ENCODE results near the gene ACSL3.

ACSL3 gene

GRCh38 chr2:222955008-222955407 lies 94.2 kb downstream of the ACSL3 start:
- Histone ChIP-seq H3K27ac (ENCODE audit: low read depth, low read length) (no peak overlapping the region), H4K20me1 (ENCODE audit: control insufficient read depth, insufficient read depth, low read depth, low read length) (no peaks in the 10 kb centered on the region)

GRCh38 chr2:222959358-222959757 lies 98.5 kb downstream of the ACSL3 start:
- no peaks in the 10 kb centered on the region for H4K20me1 ChIP-seq (ENCODE audit: control insufficient read depth, insufficient read depth, low read depth, low read length)
- H3K9me2 ChIP-seq (replicated peaks; ENCODE audit: control insufficient read depth, low read length), result no peaks in the 10 kb centered on the region
- H3K4me2 ChIP-seq (ENCODE audit: low read length), result no peak overlapping the region
- H3K36me3 ChIP-seq (ENCODE audit: control insufficient read depth, low read length), result no peaks in the 10 kb centered on the region
- H3K4me3 ChIP-seq (ENCODE audit: low read length), result no peak overlapping the region
- no peak overlapping the region for H3K27ac ChIP-seq (ENCODE audit: low read depth, low read length)
- H3F3A ChIP-seq (ENCODE audit: control insufficient read depth, insufficient read depth), result no peaks in the 10 kb centered on the region
- TF ChIP-seq EZH2phosphoT487 (IDR thresholded peaks at IDR 0.05; ENCODE audit: borderline replicate concordance, low read length) (no peak), CTCF (IDR thresholded peaks at IDR 0.05; ENCODE audit: low read depth, low read length, poor library complexity, severe bottlenecking) (no peak)
- H3K79me2 ChIP-seq (ENCODE audit: control insufficient read depth, low read length), result no peaks in the 10 kb centered on the region
- peaks cover 2% of the 10 kb centered on the region; the same call in 1 of the 2 replicates for H3K27me3 ChIP-seq (ENCODE audit: control insufficient read depth, low read length)
- no peaks in the 10 kb centered on the region for H3K9me3 ChIP-seq (ENCODE audit: control insufficient read depth, insufficient read depth, low read length)
- H3K4me1 ChIP-seq (ENCODE audit: control insufficient read depth, low read length), result no peaks in the 10 kb centered on the region

More at GRCh38 chr2:222955008-222955407, 94.2 kb downstream of the ACSL3 start:
- Histone ChIP-seq H3K36me3 (ENCODE audit: control insufficient read depth, low read length) (no peaks in the 10 kb centered on the region), H3K4me3 (ENCODE audit: low read length) (no peak overlapping the region), H3K4me2 (ENCODE audit: low read length) (no peak overlapping the region), H3K79me2 (ENCODE audit: control insufficient read depth, low read length) (no peaks in the 10 kb centered on the region), H3K27me3 (ENCODE audit: control insufficient read depth, low read length) (no peaks in the 10 kb centered on the region), H3K9me3 (ENCODE audit: control insufficient read depth, insufficient read depth, low read length) (no peaks in the 10 kb centered on the region), H3F3A (ENCODE audit: control insufficient read depth, insufficient read depth) (no peaks in the 10 kb centered on the region), H3K4me1 (ENCODE audit: control insufficient read depth, low read length) (no peaks in the 10 kb centered on the region), H3K9me2 (replicated peaks; ENCODE audit: control insufficient read depth, low read length) (no peaks in the 10 kb centered on the region)
- no peak for TF ChIP-seq EZH2phosphoT487 (IDR thresholded peaks at IDR 0.05; ENCODE audit: borderline replicate concordance, low read length)
- no peak for TF ChIP-seq CTCF (IDR thresholded peaks at IDR 0.05; ENCODE audit: low read depth, low read length, poor library complexity, severe bottlenecking)

GRCh38 chr2:222960126-222960525 lies 99.3 kb downstream of the ACSL3 start:
- Histone ChIP-seq H3K36me3 (ENCODE audit: control insufficient read depth, low read length) (no peaks in the 10 kb centered on the region), H3K4me2 (ENCODE audit: low read length) (no peak overlapping the region), H3K4me3 (ENCODE audit: low read length) (no peak overlapping the region), H3K9me2 (replicated peaks; ENCODE audit: control insufficient read depth, low read length) (no peaks in the 10 kb centered on the region), H3F3A (ENCODE audit: control insufficient read depth, insufficient read depth) (no peaks in the 10 kb centered on the region), H3K4me1 (ENCODE audit: control insufficient read depth, low read length) (no peaks in the 10 kb centered on the region), H3K79me2 (ENCODE audit: control insufficient read depth, low read length) (no peaks in the 10 kb centered on the region), H4K20me1 (ENCODE audit: control insufficient read depth, insufficient read depth, low read depth, low read length) (no peaks in the 10 kb centered on the region), H3K27ac (ENCODE audit: low read depth, low read length) (no peak overlapping the region), H3K9me3 (ENCODE audit: control insufficient read depth, insufficient read depth, low read length) (no peaks in the 10 kb centered on the region), H3K27me3 (ENCODE audit: control insufficient read depth, low read length) (peaks cover 2% of the 10 kb centered on the region; the same call in 1 of the 2 replicates)
- TF ChIP-seq CTCF (IDR thresholded peaks at IDR 0.05; ENCODE audit: low read depth, low read length, poor library complexity, severe bottlenecking) (no peak), EZH2phosphoT487 (IDR thresholded peaks at IDR 0.05; ENCODE audit: borderline replicate concordance, low read length) (no peak)

Measured in DOHH2 (cell line).